NT2/D1 (cell line): ENCODE data around the gene CNTFR.
A peak's percentile ranks its signal among the peaks of the same experiment; 100 is the strongest.

Source experiments
- DNase-seq: peaks from one replicate; pipeline ENCODE4 v3.0.0-alpha.2; 2011; ENCODE audit warnings: low read depth, low spot score
- H3K27me3 ChIP-seq: 2 replicates; pipeline ENCODE4 v1.6.0; 2011; ENCODE audit warnings: mild to moderate bottlenecking; ENCODE audit not compliant: insufficient read length, insufficient read depth
- H3K36me3 ChIP-seq: 2 replicates; pipeline ENCODE4 v1.6.1; 2011; ENCODE audit warnings: mild to moderate bottlenecking, low read length, mixed read lengths; ENCODE audit not compliant: insufficient read depth, insufficient read length
- H3K4me1 ChIP-seq: 2 replicates; pipeline ENCODE4 v1.5.1; 2011; ENCODE audit not compliant: insufficient read depth, insufficient read length
- H3K4me3 ChIP-seq: 2 replicates; pipeline ENCODE4 v1.5.1; 2011; ENCODE audit warnings: low read depth; ENCODE audit not compliant: insufficient read length
- H3K9ac ChIP-seq: 2 replicates; pipeline ENCODE4 v1.6.0; 2011; ENCODE audit warnings: low read depth; ENCODE audit not compliant: insufficient read length
- H3K9me3 ChIP-seq: 2 replicates; pipeline ENCODE4 v1.5.1; 2011; ENCODE audit warnings: mild to moderate bottlenecking, low read length; ENCODE audit not compliant: insufficient read depth
- SUZ12 ChIP-seq: IDR thresholded peaks from 2 replicates; pipeline ENCODE4 v1.6.1; 2011; ENCODE audit not compliant: insufficient read length, insufficient read depth; ENCODE audit errors: extremely low read depth
- YY1 ChIP-seq: IDR thresholded peaks from 2 replicates; pipeline ENCODE4 v1.6.1; 2011; ENCODE audit not compliant: insufficient read length, insufficient read depth
- ZNF274 ChIP-seq: IDR thresholded peaks from 2 replicates; pipeline ENCODE4 v1.6.1; 2011; ENCODE audit warnings: mild to moderate bottlenecking, low read depth, low read length

The CNTFR gene

DNA sequence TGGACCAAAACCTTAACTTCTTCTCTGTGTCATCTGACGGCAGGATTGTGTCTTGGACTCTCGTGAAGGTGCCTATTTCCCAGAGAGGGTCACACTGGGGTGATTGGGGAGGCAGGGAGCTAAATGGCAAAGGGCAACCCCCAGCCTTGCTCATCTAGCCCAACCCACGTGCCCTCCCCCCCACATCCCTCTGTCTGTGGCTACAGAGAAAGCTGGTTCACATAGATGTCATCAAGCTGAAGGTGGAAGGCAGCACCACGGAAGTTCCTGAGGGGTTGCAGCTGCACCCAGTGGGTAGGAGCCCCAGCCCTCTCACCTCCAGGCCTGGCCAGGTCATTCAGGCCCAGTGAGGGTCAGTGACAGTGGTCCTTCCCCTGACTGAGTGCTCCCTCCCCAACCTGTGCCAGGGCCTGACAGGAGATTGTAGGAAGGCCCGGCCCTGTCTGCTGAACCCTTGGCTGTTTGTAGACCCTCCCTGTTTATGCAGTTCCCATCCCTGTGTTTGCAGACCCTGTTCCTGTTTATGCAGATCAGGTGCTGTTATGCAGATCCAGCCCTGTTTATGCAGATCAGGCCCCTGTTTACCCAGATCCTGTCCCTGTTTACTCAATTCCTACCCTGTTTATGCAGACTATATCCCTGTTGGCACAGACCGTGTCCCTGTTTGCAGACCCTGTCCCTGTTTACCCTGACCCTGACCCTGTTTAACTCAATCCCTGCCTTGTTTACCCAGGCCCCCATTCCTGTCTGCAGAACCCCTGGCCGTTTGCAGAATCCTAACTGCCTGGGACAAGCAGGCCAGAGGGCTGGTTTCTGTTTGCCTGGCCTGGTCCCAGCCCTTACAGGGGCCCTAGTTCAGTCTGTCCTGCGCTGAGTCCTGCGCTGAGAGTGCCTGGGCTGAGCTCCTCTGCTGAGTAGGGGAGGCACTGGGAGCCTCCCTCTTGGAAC is 77.1 kb downstream of the CNTFR start:
- H3K4me1 ChIP-seq: peaks cover 33% of the 10 kb centered on the region
- no peaks in the 10 kb centered on the region for H3K27me3 ChIP-seq
- peak; percentile 43 for DNase-seq
- peak overlapping the region; percentile 47 for H3K9ac ChIP-seq
- H3K4me3 ChIP-seq: no peak overlapping the region
- no peaks in the 10 kb centered on the region for H3K36me3 ChIP-seq
- no peak for TF ChIP-seq ZNF274
- TF ChIP-seq YY1: no peak
- no peak for TF ChIP-seq SUZ12
- H3K9me3 ChIP-seq: no peaks in the 10 kb centered on the region

DNA sequence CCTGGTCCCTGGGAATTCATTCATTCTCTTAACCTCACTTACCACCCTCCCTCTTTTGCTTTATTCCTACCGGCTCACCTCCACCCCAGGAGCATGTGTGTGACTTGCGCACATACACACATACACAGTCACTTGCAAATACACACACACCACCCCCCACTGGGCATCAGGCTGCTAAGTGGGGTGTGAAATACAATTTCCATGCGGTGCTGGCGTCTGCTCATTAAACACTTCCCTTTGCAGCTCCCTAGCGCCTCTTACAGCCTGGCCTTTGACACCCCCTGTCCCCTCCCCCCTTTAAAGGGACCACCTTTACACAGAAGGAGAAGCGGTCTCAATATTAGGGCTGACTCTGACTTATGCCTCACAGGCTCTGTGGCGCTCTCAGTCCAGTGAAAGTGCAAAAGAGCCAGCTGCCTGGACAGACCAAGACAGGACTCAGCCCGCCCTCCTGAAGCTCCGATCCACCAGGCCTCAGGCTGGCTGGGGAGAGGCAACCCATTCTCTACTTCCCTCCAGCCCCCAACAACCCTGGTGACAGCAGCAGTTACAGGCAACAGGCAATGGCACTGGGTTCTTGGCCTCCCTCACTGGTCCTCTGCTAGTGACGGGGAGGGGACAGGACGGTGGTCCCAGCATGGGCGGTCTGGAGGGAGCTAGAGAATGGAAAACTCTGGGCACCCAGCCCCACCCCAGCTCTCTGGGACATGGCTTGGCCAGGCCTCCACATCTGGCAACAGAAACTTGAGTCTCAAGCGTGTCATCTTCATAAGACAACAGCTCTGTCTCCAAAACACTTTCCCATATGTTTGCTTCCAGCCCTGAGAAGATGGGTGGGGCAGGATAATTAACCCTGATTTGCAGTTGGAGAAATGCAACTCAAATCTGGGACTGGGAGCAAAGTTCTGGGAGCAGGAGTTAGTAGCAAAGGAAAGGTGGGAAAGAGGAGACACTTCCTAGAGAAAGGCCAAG is 78.7 kb downstream of the CNTFR start:
- DNase-seq: no peak

DNA sequence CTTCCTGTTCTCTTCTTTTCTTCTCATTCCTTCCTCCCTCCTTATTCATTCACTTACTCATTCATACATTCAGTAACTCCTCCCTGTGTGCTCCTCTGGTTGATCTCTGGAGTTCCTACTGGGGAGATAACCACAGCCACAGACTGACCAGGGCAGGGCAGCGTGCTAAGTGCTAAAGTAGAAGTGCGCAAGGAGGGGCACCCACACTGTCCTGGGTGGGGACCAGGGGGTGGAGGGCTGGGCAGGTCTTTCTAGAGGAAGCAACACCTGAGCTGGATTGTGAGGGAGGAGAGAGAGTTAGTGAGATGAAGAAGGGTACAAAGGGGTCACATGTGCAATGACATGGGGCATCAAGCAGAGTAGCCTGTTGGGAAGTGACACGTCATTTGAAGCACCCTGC is 80.6 kb downstream of the CNTFR start:
- no peak for TF ChIP-seq YY1
- TF ChIP-seq ZNF274: no peak
- TF ChIP-seq SUZ12: no peak
- H3K9ac ChIP-seq: no peak overlapping the region
- DNase-seq: no peak
- H3K27me3 ChIP-seq: no peaks in the 10 kb centered on the region
- peaks cover 25% of the 10 kb centered on the region for H3K4me1 ChIP-seq
- no peaks in the 10 kb centered on the region for H3K36me3 ChIP-seq
- no peaks in the 10 kb centered on the region for H3K9me3 ChIP-seq
- no peak overlapping the region for H3K4me3 ChIP-seq

More for the DNA sequence above, 78.7 kb downstream of the CNTFR start:
- Histone ChIP-seq H3K36me3 (no peaks in the 10 kb centered on the region), H3K27me3 (no peaks in the 10 kb centered on the region), H3K9me3 (no peaks in the 10 kb centered on the region), H3K4me3 (no peak overlapping the region), H3K4me1 (peaks cover 33% of the 10 kb centered on the region), H3K9ac (no peak overlapping the region)
- TF ChIP-seq YY1 (no peak), SUZ12 (no peak), ZNF274 (no peak)

DNA sequence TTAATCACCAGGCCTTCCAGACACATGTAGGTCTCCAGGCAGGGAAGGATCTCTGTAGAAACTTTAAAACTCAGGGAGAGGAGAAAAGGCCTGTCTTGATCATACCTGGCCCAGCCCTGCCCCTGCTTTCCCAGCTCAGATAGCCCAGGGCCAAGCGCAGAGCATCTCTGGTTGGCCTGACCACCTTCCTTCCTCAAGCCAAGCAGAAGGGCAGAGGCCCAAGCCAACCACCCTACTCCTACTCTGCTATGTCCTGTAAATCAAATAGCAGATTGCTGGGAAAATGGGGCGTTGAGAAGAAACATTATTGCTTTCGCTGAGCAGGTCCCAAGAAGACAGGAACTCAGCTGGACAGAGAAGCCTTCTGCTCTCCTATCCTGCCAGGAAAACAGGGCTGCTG is 81.1 kb downstream of the CNTFR start:
- peaks cover 21% of the 10 kb centered on the region for H3K4me1 ChIP-seq
- no peaks in the 10 kb centered on the region for H3K9me3 ChIP-seq
- H3K9ac ChIP-seq: no peak overlapping the region
- no peaks in the 10 kb centered on the region for H3K36me3 ChIP-seq
- H3K4me3 ChIP-seq: no peak overlapping the region
- TF ChIP-seq ZNF274: no peak
- TF ChIP-seq SUZ12: no peak
- TF ChIP-seq YY1: no peak
- DNase-seq: no peak
- no peaks in the 10 kb centered on the region for H3K27me3 ChIP-seq

DNA sequence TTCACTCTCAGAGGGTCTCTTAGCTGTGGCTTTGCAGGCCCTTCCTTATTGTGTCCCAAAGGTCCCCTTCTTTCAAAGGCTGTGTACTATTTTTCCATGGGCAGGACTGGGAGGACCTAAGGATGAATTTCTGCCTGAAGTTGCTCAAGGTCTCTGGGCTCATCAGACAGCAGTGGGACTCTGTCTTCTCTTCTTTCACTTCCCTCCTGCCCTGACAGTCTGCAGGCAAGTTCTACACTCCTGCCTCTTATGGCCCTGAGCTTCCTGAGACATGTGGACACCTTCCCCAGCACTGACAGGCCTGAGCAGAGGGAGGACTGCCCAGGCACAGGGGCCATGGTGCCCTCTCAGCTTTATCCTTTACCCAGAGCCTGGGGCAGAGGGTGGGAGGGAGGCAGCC is 81.6 kb downstream of the CNTFR start:
- Histone ChIP-seq H3K36me3 (no peaks in the 10 kb centered on the region), H3K9ac (no peak overlapping the region), H3K4me1 (peaks cover 16% of the 10 kb centered on the region), H3K27me3 (no peaks in the 10 kb centered on the region), H3K4me3 (no peak overlapping the region), H3K9me3 (no peaks in the 10 kb centered on the region)
- no peak for TF ChIP-seq YY1
- no peak for TF ChIP-seq SUZ12
- TF ChIP-seq ZNF274: no peak
- DNase-seq: no peak

DNA sequence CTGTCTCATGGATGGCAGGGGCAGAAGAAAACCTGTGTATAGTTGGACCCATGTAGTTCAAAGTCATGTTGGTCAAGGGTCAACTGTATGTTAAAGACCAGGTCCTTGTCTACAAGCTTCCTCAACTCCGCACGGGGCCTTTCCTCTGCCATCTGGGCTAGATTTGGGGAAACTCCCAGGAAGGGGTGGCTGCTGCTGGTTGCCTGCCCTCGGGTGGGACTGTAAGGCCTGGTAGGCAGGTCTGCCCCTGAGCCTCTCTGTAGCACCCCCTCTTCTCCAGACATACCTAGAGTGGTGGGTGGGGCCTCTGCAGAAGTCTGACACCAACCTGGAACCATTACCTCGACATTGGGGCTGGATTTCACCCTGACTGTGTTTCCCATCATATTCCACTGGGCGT is 82.0 kb downstream of the CNTFR start:
- Histone ChIP-seq H3K9ac (no peak overlapping the region), H3K4me3 (no peak overlapping the region), H3K4me1 (peaks cover 12% of the 10 kb centered on the region), H3K36me3 (no peaks in the 10 kb centered on the region), H3K9me3 (no peaks in the 10 kb centered on the region), H3K27me3 (no peaks in the 10 kb centered on the region)
- TF ChIP-seq SUZ12: no peak
- TF ChIP-seq YY1: no peak
- no peak for TF ChIP-seq ZNF274
- DNase-seq: no peak

DNA sequence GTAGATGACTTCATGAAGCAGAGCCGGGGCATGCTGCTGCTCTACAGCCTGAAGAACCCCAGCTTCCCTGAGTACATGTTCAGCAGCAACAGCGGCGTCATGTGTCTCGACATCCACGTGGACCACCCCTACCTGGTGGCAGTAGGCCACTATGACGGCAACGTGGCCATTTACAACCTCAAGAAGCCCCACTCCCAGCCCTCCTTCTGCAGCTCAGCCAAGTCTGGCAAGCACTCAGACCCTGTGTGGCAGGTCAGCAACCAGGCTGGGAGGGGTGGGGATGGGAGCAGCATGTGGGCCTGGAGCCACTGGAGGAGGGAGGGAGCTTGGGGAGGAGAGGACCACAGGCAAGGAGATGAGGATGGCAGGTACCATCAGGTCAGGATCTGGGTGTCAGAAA is 82.9 kb downstream of the CNTFR start:
- DNase-seq: no peak
- Histone ChIP-seq H3K4me3 (no peak overlapping the region), H3K27me3 (no peaks in the 10 kb centered on the region), H3K9ac (no peak overlapping the region), H3K4me1 (peaks cover 5% of the 10 kb centered on the region), H3K9me3 (no peaks in the 10 kb centered on the region), H3K36me3 (no peaks in the 10 kb centered on the region)
- no peak for TF ChIP-seq SUZ12
- TF ChIP-seq ZNF274: no peak
- no peak for TF ChIP-seq YY1
